CD4-positive, alpha-beta T cell (primary cell): ENCODE measurements around the gene TMEM208. TPM values are rescaled to one million over a fixed set of nuclear protein-coding genes. Genes with fewer than 3 reads are reported as not detected.
A peak's percentile ranks its signal among the peaks of the same experiment; 100 is the strongest.

Experiments used
- ATAC-seq: fragments of 200-7000 bp; cut with Tn5 transposase; one replicate; pipeline ENCODE4 v1.10.0; 2022; ENCODE audit warnings: mild to moderate bottlenecking; ENCODE audit not compliant: poor library complexity
- CTCF ChIA-PET: fragments of 350-600 bp; sonication (Branson Sonifier 250); formaldehyde crosslinking; loops from one replicate; lab custom pipeline; 2021; ENCODE audit warnings: antibody characterized with exemption, inconsistent platforms; lab: Charles Lee
- POLR2A ChIA-PET: fragments of 350-600 bp; sonication (Branson Sonifier 250); formaldehyde crosslinking; loops from one replicate; lab custom pipeline; 2021; ENCODE audit warnings: antibody characterized with exemption, inconsistent platforms; lab: Charles Lee
- DNase-seq, 14 experiments: peaks; one replicate each; pipeline ENCODE4 v3.0.0-alpha.2; 2013 to 2020; ENCODE audit warnings: mixed read lengths in 2 of 14
- H3K27ac ChIP-seq, 2 donors: one replicate each; pipeline versions ENCODE4 v1.5.1 to v1.7.0; 2013; ENCODE audit warnings: low read length in 2 of 2, low read depth in 1 of 2, mild to moderate bottlenecking in 1 of 2
- H3K27me3 ChIP-seq, 2 experiments: 1 replicate in 1 of 2; 2 replicates in 1 of 2; pipeline versions ENCODE4 v1.6.1 to v1.7.0; 2013; ENCODE audit warnings: low read length in 2 of 2, control low read depth in 1 of 2, mild to moderate bottlenecking in 1 of 2, moderate library complexity in 1 of 2; ENCODE audit not compliant: insufficient read depth in 2 of 2, control insufficient read depth in 1 of 2
- H3K36me3 ChIP-seq: one replicate; pipeline ENCODE4 v1.6.1; 2013; ENCODE audit warnings: low read length, control low read depth; ENCODE audit not compliant: insufficient read depth
- H3K4me1 ChIP-seq: one replicate; pipeline ENCODE4 v1.6.1; 2013; ENCODE audit warnings: low read length, control low read depth; ENCODE audit not compliant: insufficient read depth
- H3K4me3 ChIP-seq: one replicate; pipeline ENCODE4 v1.5.1; 2013; ENCODE audit warnings: mild to moderate bottlenecking, low read length, moderate library complexity
- H3K9me3 ChIP-seq, 2 experiments: 1 replicate in 1 of 2; 2 replicates in 1 of 2; pipeline versions ENCODE4 v1.6.1 to v1.7.0; 2013; ENCODE audit warnings: low read length in 2 of 2, mild to moderate bottlenecking in 2 of 2, control low read depth in 1 of 2, moderate library complexity in 1 of 2; ENCODE audit not compliant: control insufficient read depth in 1 of 2, insufficient read depth in 1 of 2
- H3K27ac Mint-ChIP-seq: one replicate; pipeline ENCODE4 v1.8.0; 2020; ENCODE audit warnings: mixed read lengths
- H3K27me3 Mint-ChIP-seq: one replicate; pipeline ENCODE4 v1.8.0; 2021; ENCODE audit warnings: mixed read lengths
- H3K36me3 Mint-ChIP-seq: one replicate; pipeline ENCODE4 v1.8.0; 2021; ENCODE audit warnings: low read depth, mixed read lengths
- H3K4me1 Mint-ChIP-seq: one replicate; pipeline ENCODE4 v1.8.0; 2021; ENCODE audit warnings: low read depth, mixed read lengths
- H3K4me3 Mint-ChIP-seq: one replicate; pipeline ENCODE4 v1.8.0; 2020; ENCODE audit warnings: mild to moderate bottlenecking, mixed read lengths
- H3K9me3 Mint-ChIP-seq: one replicate; pipeline ENCODE4 v1.8.0; 2020; ENCODE audit warnings: mixed read lengths
- intact Hi-C, 2 experiments: fragments of 100-400 bp; cut with DNase I in 1 of 2; cut with micrococcal nuclease in 1 of 2; formaldehyde crosslinking; loops; one replicate each; pipeline versions ENCODE4 v1.15.1 to v1.9.0; 2023 to 2025; cut with DNase I, micrococcal nuclease
- total RNA-seq, 174 experiments: library from RNA in 2 of 174; stranded (reverse) in 2 of 174; gene quantifications; one replicate each; pipeline ENCODE4 v1.2.3 and lab custom pipeline; 2021 to 2026
- TF ChIP-seq, protein P1 (sequence below): fragments of 200-600 bp; IDR thresholded peaks from one replicate; pipeline ENCODE4 v1.8.0; 2022; ENCODE audit warnings: antibody characterized with exemption, mild to moderate bottlenecking

Gene TMEM208
- total RNA-seq, 2 experiments from 2014 or later, result 35.8 to 37.6 TPM

DNA sequence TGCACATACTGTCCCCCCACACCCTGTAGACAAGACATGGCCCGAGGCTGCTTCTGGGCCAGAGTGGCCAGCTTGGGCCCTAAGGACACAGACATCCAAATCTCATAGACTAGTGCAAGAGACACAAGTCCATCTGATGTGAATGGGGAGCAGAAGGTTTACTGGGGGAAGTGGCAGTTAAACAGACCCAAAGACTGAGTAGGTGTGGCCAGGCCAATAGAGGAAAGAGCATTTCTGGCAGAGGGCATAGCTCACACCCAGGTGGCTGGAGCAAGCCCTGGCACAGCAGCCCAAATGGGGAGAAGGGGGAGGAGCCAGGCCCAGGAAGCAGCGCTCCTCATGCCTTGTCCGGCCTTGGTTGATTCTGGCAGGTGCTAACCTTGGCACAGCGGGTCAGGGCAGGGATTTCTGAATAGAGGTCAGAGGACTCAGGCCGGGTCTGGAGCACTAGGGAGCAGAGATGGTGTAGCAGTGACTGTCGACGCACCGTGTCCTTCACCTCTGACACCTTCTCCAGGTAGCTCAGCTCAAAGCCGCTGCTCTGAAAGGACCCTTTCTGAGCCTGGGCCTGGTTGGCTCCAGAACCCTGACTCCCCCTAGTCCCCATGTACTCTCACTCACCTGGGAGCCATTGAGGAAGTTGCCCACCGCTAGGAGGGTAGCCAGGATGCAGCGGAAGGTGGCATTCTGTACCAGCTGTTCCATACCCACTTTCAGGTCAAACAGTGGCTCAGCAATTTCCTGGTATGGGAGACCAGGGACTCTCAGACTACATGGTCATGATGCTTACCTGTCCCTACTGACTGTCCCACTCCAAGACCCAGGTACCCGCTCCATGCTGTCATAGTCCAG is 4.1 kb downstream of the TMEM208 start:
- no peak overlapping the region for H3K27ac ChIP-seq
- CTCF ChIA-PET, result interaction anchor here (1.0 to 2.0 kb wide), 2 partner anchors 14 to 585 kb away, joined by 3 to 5 read pairs; no protein-coding TSS in a partner anchor
- H3K4me1 ChIP-seq, result peaks cover 36% of the 10 kb centered on the region
- Mint-ChIP-seq H3K36me3 (peaks cover 69% of the 10 kb centered on the region), H3K27me3 (no peaks in the 10 kb centered on the region), H3K27ac (no peak overlapping the region), H3K4me3 (no peak overlapping the region), H3K4me1 (peaks cover 23% of the 10 kb centered on the region), H3K9me3 (no peaks in the 10 kb centered on the region)
- no peaks in the 10 kb centered on the region for H3K27me3 ChIP-seq
- intact Hi-C loops, result no loop called here
- ATAC-seq (no peak), DNase-seq (no peak)
- peaks cover 58% of the 10 kb centered on the region for H3K36me3 ChIP-seq
- H3K9me3 ChIP-seq, result no peaks in the 10 kb centered on the region
- H3K4me3 ChIP-seq, result no peak overlapping the region
- POLR2A ChIA-PET, result interaction anchor here (0.5 to 2.0 kb wide), 2 partner anchors 17 to 26 kb away, joined by 4 to 5 read pairs; no protein-coding TSS in a partner anchor
- TF ChIP-seq, protein P1, sequence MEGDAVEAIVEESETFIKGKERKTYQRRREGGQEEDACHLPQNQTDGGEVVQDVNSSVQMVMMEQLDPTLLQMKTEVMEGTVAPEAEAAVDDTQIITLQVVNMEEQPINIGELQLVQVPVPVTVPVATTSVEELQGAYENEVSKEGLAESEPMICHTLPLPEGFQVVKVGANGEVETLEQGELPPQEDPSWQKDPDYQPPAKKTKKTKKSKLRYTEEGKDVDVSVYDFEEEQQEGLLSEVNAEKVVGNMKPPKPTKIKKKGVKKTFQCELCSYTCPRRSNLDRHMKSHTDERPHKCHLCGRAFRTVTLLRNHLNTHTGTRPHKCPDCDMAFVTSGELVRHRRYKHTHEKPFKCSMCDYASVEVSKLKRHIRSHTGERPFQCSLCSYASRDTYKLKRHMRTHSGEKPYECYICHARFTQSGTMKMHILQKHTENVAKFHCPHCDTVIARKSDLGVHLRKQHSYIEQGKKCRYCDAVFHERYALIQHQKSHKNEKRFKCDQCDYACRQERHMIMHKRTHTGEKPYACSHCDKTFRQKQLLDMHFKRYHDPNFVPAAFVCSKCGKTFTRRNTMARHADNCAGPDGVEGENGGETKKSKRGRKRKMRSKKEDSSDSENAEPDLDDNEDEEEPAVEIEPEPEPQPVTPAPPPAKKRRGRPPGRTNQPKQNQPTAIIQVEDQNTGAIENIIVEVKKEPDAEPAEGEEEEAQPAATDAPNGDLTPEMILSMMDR, result no peak

DNA sequence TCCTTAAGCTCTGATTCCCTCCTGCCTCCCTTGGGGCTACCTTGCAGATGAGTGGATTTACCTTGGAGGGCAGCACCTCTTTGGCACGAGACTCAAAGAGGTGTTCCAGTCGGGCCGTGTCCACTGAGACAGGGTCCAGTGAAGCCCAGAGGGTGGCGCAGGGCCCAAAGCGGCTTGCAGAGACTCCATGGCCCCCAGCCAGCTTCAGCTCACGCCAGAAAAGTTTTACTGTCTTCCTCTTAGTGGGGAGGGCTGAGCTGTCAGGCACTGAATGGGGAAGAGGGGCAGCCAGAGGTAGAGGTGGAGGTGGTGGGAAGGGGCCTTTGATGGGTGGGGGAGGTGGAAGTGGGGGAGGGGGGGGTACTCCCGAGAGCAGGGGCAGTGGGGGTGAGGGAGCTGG is 6.7 kb downstream of the TMEM208 start:
- Mint-ChIP-seq H3K36me3 (peaks cover 71% of the 10 kb centered on the region), H3K27ac (no peak overlapping the region), H3K4me1 (peaks cover 7% of the 10 kb centered on the region), H3K27me3 (no peaks in the 10 kb centered on the region), H3K4me3 (no peak overlapping the region), H3K9me3 (no peaks in the 10 kb centered on the region)
- ChIA-PET CTCF (no interaction called here), POLR2A (interaction anchor here (0.6 kb wide), 1 partner anchor 1009 kb away, joined by 6 read pairs; no protein-coding TSS in a partner anchor)
- no peak overlapping the region for H3K4me3 ChIP-seq
- H3K36me3 ChIP-seq, result peaks cover 75% of the 10 kb centered on the region
- DNase-seq (no peak), ATAC-seq (no peak)
- H3K9me3 ChIP-seq, result no peaks in the 10 kb centered on the region
- peaks cover 29% of the 10 kb centered on the region for H3K4me1 ChIP-seq
- intact Hi-C loops, result no loop called here
- no peaks in the 10 kb centered on the region for H3K27me3 ChIP-seq
- H3K27ac ChIP-seq, result no peak overlapping the region
- TF ChIP-seq, protein P1, result no peak

DNA sequence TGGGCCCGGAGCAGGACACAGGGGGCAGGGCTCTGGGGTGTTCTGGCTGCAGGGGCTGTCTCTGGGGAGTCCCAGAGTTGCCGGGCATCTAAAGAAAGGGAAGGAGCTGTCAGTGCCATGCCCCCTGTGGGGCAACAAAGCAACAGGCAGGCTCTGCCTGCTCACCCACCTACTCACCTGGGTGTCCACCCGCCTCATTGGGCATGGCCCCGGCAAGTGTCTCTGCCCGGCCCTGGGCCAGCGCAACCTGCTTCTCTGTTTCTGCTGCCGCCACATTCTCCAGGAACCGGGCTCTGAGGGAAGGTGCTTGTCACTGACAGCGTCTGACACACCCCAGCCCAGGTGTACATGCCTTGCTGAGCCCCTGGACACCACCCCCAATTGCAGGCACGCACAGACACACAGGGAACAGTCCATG is 7.3 kb downstream of the TMEM208 start:
- POLR2A ChIA-PET, result interaction anchor here (0.6 kb wide), 1 partner anchor 1008 kb away, joined by 6 read pairs; no protein-coding TSS in a partner anchor
- TF ChIP-seq, protein P1, result no peak
- no peaks in the 10 kb centered on the region for H3K27me3 Mint-ChIP-seq
- Histone ChIP-seq H3K4me3 (no peak overlapping the region), H3K27me3 (no peaks in the 10 kb centered on the region), H3K9me3 (no peaks in the 10 kb centered on the region), H3K4me1 (peaks cover 29% of the 10 kb centered on the region), H3K36me3 (peaks cover 75% of the 10 kb centered on the region), H3K27ac (no peak overlapping the region)
- H3K4me3 Mint-ChIP-seq, result no peak overlapping the region
- H3K36me3 Mint-ChIP-seq, result peaks cover 71% of the 10 kb centered on the region
- H3K9me3 Mint-ChIP-seq, result no peaks in the 10 kb centered on the region
- CTCF ChIA-PET, result no interaction called here
- peak in 1 of 14 experiments; percentile 13 for DNase-seq
- H3K4me1 Mint-ChIP-seq, result peaks cover 7% of the 10 kb centered on the region
- ATAC-seq, result no peak
- H3K27ac Mint-ChIP-seq, result peak overlapping the region; percentile 27
- intact Hi-C loops, result no loop called here
